Thyroid gland (tissue), 4 donors: ENCODE measurements around the gene EML6. TPM values are rescaled to one million over a fixed set of nuclear protein-coding genes. Genes with fewer than 3 reads are reported as not detected.

Experiments used
- DNase-seq, 2 donors: peaks; one replicate each; pipeline ENCODE4 v3.0.0-alpha.2; 2019
- H3K27ac ChIP-seq, 3 donors: fragments of 200-600 bp; sonication (generic); 1 replicate in 2 of 3; 2 replicates in 1 of 3; pipeline ENCODE4 v1.5.1; 2016 to 2019; ENCODE audit warnings: mild to moderate bottlenecking in 1 of 3, moderate library complexity in 1 of 3
- H3K27me3 ChIP-seq: fragments of 200-600 bp; sonication (generic); one replicate; pipeline ENCODE4 v1.5.1; 2019
- H3K36me3 ChIP-seq, 2 donors: fragments of 200-600 bp; sonication (generic); one replicate each; pipeline ENCODE4 v1.5.1; 2016 to 2019
- H3K4me1 ChIP-seq, 2 donors: fragments of 200-600 bp; sonication (generic); one replicate each; pipeline ENCODE4 v1.5.1; 2017 to 2019
- H3K4me3 ChIP-seq, 3 donors: fragments of 200-600 bp; sonication (generic); replicated peaks in 1 of 3; 1 replicate in 2 of 3; 2 replicates in 1 of 3; pipeline ENCODE4 v1.5.1; 2016; ENCODE audit warnings: mild to moderate bottlenecking in 1 of 3
- H3K9me3 ChIP-seq: fragments of 200-600 bp; sonication (generic); one replicate; pipeline ENCODE4 v1.5.1; 2017
- POLR2A ChIP-seq, 2 donors: fragments of 450-650 bp; IDR thresholded peaks; one replicate each; pipeline ENCODE4 v1.6.1; 2017; ENCODE audit warnings: antibody characterized with exemption in 2 of 2, mild to moderate bottlenecking in 2 of 2, moderate library complexity in 1 of 2
- WGBS, 2 donors: methylation state at CpG; one replicate each; pipeline ENCODE4 v1.1.5; 2017; 5-methylcytosine and 5-hydroxymethylcytosine counted together
- intact Hi-C: fragments of 100-400 bp; cut with DNase I; formaldehyde crosslinking; loops from one replicate; pipeline ENCODE4 v1.15.1; 2023
- total RNA-seq, 4 donors: library from RNA; depleted of rRNA; stranded (reverse); fragments of >200 nt; gene quantifications; one replicate each; pipeline ENCODE4 v1.2.3, GENCODE V29; 2016
- TF ChIP-seq, protein P1 (sequence below), 6 experiments: fragments of 200-600 bp in 3 of 6; fragments of 450-650 bp in 3 of 6; sonication (generic) in 3 of 6; IDR thresholded peaks; one replicate each; pipeline ENCODE4 v1.5.1; 2016 to 2019; ENCODE audit warnings: antibody characterized with exemption in 6 of 6, mild to moderate bottlenecking in 2 of 6, inconsistent platforms in 1 of 6, moderate library complexity in 1 of 6

The EML6 gene
- total RNA-seq, 4 donors from 2014 or later, result 5.6 to 24.8 (median 20.3) TPM

DNA sequence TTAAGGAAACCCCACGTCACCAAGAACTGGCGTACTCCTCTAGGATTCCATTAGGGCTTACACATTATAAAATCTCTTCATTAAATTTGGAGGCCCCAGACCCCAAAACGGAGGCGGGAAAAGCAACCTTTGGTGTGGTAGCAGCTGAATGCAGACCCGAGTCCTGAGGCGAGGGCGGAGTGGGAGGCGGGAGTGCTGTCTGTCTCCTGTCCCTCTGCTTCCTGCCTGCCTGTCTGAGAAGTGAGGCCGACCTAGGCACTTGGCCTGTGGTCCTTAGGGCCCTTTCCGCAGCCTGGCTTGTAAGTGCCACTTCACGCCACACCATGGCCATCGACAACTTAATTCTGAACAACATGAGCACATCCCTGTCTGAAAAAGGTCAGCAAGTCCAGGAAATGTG is 224.7 kb downstream of the EML6 start:
- Histone ChIP-seq H3K4me1 (peaks cover 17 to 29% of the 10 kb centered on the region in 2 donors), H3K27ac (no peak overlapping the region), H3K36me3 (no peaks in the 10 kb centered on the region), H3K4me3 (no peak overlapping the region), H3K9me3 (no peaks in the 10 kb centered on the region), H3K27me3 (no peaks in the 10 kb centered on the region)
- no peak for TF ChIP-seq POLR2A (IDR thresholded peaks at IDR 0.05)
- TF ChIP-seq, protein P1, sequence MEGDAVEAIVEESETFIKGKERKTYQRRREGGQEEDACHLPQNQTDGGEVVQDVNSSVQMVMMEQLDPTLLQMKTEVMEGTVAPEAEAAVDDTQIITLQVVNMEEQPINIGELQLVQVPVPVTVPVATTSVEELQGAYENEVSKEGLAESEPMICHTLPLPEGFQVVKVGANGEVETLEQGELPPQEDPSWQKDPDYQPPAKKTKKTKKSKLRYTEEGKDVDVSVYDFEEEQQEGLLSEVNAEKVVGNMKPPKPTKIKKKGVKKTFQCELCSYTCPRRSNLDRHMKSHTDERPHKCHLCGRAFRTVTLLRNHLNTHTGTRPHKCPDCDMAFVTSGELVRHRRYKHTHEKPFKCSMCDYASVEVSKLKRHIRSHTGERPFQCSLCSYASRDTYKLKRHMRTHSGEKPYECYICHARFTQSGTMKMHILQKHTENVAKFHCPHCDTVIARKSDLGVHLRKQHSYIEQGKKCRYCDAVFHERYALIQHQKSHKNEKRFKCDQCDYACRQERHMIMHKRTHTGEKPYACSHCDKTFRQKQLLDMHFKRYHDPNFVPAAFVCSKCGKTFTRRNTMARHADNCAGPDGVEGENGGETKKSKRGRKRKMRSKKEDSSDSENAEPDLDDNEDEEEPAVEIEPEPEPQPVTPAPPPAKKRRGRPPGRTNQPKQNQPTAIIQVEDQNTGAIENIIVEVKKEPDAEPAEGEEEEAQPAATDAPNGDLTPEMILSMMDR (IDR thresholded peaks at IDR 0.05), result no peak
- 91 to 94% methylated on average over 12 of the region's 12 CpGs for WGBS, 2 donors
- intact Hi-C loops, result no loop called here
- DNase-seq, result no peak

- TF ChIP-seq POLR2A (IDR thresholded peaks at IDR 0.05), result no peak
- TF ChIP-seq, protein P1 (IDR thresholded peaks at IDR 0.05), result no peak
- DNase-seq, result no peak
- H3K27me3 ChIP-seq, result no peaks in the 10 kb centered on the region
- H3K36me3 ChIP-seq, result no peaks in the 10 kb centered on the region
- H3K9me3 ChIP-seq, result no peaks in the 10 kb centered on the region
- H3K27ac ChIP-seq, result no peak overlapping the region
- H3K4me1 ChIP-seq, result peaks cover 17 to 29% of the 10 kb centered on the region in 2 donors
- no peak overlapping the region for H3K4me3 ChIP-seq
- WGBS, 2 donors, result 92% methylated on average over 6 of the region's 6 CpGs
- intact Hi-C loops, result no loop called here
Observed at GRCh38 chr2:54949431-54949830, 226.0 kb downstream of the EML6 start.

DNA sequence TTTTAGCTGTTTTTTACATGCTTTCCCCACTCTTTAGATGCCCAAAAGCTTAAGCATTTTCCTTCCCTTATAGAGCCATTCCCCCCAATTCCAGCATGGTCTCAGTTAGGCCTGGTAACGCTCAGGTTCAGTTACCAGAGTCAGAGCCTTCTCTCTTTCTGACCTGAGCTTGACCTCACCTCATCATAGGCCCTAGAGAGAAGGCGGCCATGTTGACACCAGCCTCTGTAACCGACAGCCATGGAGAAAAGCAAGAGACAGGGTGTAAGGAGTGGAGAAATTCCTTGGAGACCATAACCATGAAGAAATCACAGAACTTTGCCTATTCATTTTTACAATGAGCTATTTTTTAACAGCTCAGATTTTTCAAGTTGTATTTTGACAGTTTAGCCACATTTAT is 227.3 kb downstream of the EML6 start:
- Histone ChIP-seq H3K4me3 (no peak overlapping the region), H3K27ac (no peak overlapping the region), H3K36me3 (no peaks in the 10 kb centered on the region), H3K27me3 (no peaks in the 10 kb centered on the region), H3K9me3 (no peaks in the 10 kb centered on the region), H3K4me1 (peaks cover 22 to 33% of the 10 kb centered on the region in 2 donors)
- 96 to 98% methylated on average over 3 of the region's 3 CpGs for WGBS, 2 donors
- TF ChIP-seq, protein P1 (IDR thresholded peaks at IDR 0.05), result no peak
- no peak for TF ChIP-seq POLR2A (IDR thresholded peaks at IDR 0.05)
- intact Hi-C loops, result no loop called here
- no peak for DNase-seq

DNA sequence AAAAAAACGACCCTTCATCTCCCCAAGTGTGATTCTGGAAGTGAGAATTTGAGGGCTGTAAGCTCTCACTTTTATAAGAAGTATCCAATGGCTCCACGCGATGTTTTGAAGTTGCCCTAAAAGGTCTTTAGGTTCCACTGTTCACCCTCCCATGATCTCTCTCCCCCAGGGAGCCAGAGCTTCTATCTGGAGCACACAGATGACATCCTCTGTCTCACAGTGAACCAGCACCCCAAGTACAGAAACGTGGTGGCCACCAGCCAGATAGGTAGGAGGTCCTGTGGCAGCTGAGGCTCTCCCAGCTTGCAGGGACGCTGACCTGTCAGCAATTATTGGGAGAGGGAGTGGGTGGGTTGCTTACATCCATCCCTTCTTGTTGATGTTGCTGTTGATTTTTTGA is 229.0 kb downstream of the EML6 start:
- WGBS, 2 donors, result 78 to 80% methylated on average over 5 of the region's 5 CpGs
- H3K27me3 ChIP-seq, result no peaks in the 10 kb centered on the region
- no peak overlapping the region for H3K4me3 ChIP-seq
- no peak for DNase-seq
- no peaks in the 10 kb centered on the region for H3K36me3 ChIP-seq
- H3K9me3 ChIP-seq, result no peaks in the 10 kb centered on the region
- peaks cover 19 to 26% of the 10 kb centered on the region in 2 donors for H3K4me1 ChIP-seq
- TF ChIP-seq, protein P1 (IDR thresholded peaks at IDR 0.05), result no peak
- TF ChIP-seq POLR2A (IDR thresholded peaks at IDR 0.05), result no peak
- intact Hi-C loops, result no loop called here
- H3K27ac ChIP-seq, result no peak overlapping the region

GRCh38 chr2:54952978-54953456 is 229.6 kb downstream of the EML6 start:
- no peak overlapping the region for H3K4me3 ChIP-seq
- intact Hi-C loops, result no loop called here
- H3K9me3 ChIP-seq, result no peaks in the 10 kb centered on the region
- no peak for DNase-seq
- no peaks in the 10 kb centered on the region for H3K27me3 ChIP-seq
- TF ChIP-seq, protein P1 (IDR thresholded peaks at IDR 0.05), result no peak
- no peak for TF ChIP-seq POLR2A (IDR thresholded peaks at IDR 0.05)
- 73 to 80% methylated on average over 9 of the region's 9 CpGs for WGBS, 2 donors
- no peaks in the 10 kb centered on the region for H3K36me3 ChIP-seq
- peaks cover 19 to 23% of the 10 kb centered on the region in 2 donors for H3K4me1 ChIP-seq
- H3K27ac ChIP-seq, result no peak overlapping the region
